HEK293 (cell line): ENCODE measurements around the gene PHLPP2.

Experiments used
- CTCF ChIA-PET: fragments of 350-600 bp; formaldehyde crosslinking; extraction: SDS; loops from one replicate; lab custom pipeline; 2021; ENCODE audit warnings: antibody characterized with exemption; lab: Yijun Ruan, JAX
- POLR2A ChIA-PET: fragments of 300-600 bp; formaldehyde crosslinking; extraction: SDS; loops from one replicate; lab custom pipeline; 2020; ENCODE audit warnings: antibody characterized with exemption, inconsistent platforms; lab: Yijun Ruan, JAX
- H3K27ac ChIP-seq: fragments of 200-500 bp; sonication (Bioruptor generic); 2 replicates; pipeline ENCODE4 v1.5.1; 2014; ENCODE audit warnings: low read depth, low read length, control low read depth, inconsistent platforms; ENCODE audit errors: extremely low read depth
- H3K36me3 ChIP-seq, 2 experiments: fragments of 200-500 bp in 1 of 2; sonication (Bioruptor generic) in 1 of 2; 1 replicate in 1 of 2; 2 replicates in 1 of 2; pipeline ENCODE4 v1.5.1; 2014 to 2017; ENCODE audit warnings: inconsistent platforms in 2 of 2, low read length in 2 of 2; ENCODE audit not compliant: control insufficient read depth in 2 of 2, insufficient read depth in 1 of 2
- H3K4me1 ChIP-seq: fragments of 200-500 bp; sonication (Bioruptor generic); 2 replicates; pipeline ENCODE4 v1.5.1; 2014; ENCODE audit warnings: mild to moderate bottlenecking, low read length, inconsistent platforms; ENCODE audit not compliant: control insufficient read depth, insufficient read depth
- H3K4me3 ChIP-seq: 2 replicates; pipeline ENCODE4 v1.5.1; 2011; ENCODE audit warnings: low read depth, mild to moderate bottlenecking, control low read depth, low read length, moderate library complexity
- H3K9me3 ChIP-seq: fragments of 200-500 bp; sonication (Bioruptor generic); 2 replicates; pipeline ENCODE4 v1.5.1; 2014; ENCODE audit warnings: low read depth, low read length, inconsistent platforms; ENCODE audit not compliant: control insufficient read depth, insufficient read depth
- HOXD13 ChIP-seq: sonication (generic); formaldehyde crosslinking; IDR thresholded peaks from 2 replicates; pipeline ENCODE4 v1.8.0; 2022; ENCODE audit warnings: missing genetic modification reagents, borderline replicate concordance
- KLF10 ChIP-seq: fragments of 450-650 bp; IDR thresholded peaks from 2 replicates; pipeline ENCODE4 v1.5.1; 2018; ENCODE audit warnings: missing biosample characterization, mild to moderate bottlenecking, missing genetic modification characterization
- OVOL3 ChIP-seq: fragments of 450-650 bp; formaldehyde crosslinking; IDR thresholded peaks from 2 replicates; pipeline ENCODE4 v1.5.1; 2016; ENCODE audit warnings: missing biosample characterization, missing genetic modification characterization
- PRDM4 ChIP-seq: fragments of 450-650 bp; formaldehyde crosslinking; IDR thresholded peaks from 2 replicates; pipeline ENCODE4 v1.5.1; 2017; ENCODE audit warnings: missing biosample characterization, missing genetic modification characterization
- SCRT2 ChIP-seq: fragments of 450-650 bp; formaldehyde crosslinking; IDR thresholded peaks from 2 replicates; pipeline ENCODE4 v1.5.1; 2016; ENCODE audit warnings: missing biosample characterization, missing genetic modification characterization
- ZFP41 ChIP-seq: fragments of 450-650 bp; formaldehyde crosslinking; IDR thresholded peaks from 2 replicates; pipeline ENCODE4 v1.5.1; 2016; ENCODE audit warnings: missing biosample characterization, missing genetic modification characterization, borderline replicate concordance
- ZNF292 ChIP-seq: fragments of 450-650 bp; formaldehyde crosslinking; IDR thresholded peaks from 2 replicates; pipeline ENCODE4 v1.5.1; 2016; ENCODE audit warnings: low read depth, missing biosample characterization, missing genetic modification characterization, borderline replicate concordance
- ZNF324 ChIP-seq: fragments of 450-650 bp; formaldehyde crosslinking; IDR thresholded peaks from 2 replicates; pipeline ENCODE4 v1.5.1; 2016; ENCODE audit warnings: missing biosample characterization, missing genetic modification characterization
- ZNF473 ChIP-seq: fragments of 450-650 bp; formaldehyde crosslinking; IDR thresholded peaks from 2 replicates; pipeline ENCODE4 v1.5.1; 2017; ENCODE audit warnings: missing biosample characterization, missing genetic modification characterization
- ZNF530 ChIP-seq: fragments of 450-650 bp; formaldehyde crosslinking; IDR thresholded peaks from 2 replicates; pipeline ENCODE4 v1.5.1; 2016; ENCODE audit warnings: low read depth, missing biosample characterization, missing genetic modification characterization
- ZNF558 ChIP-seq: fragments of 450-650 bp; formaldehyde crosslinking; IDR thresholded peaks from 2 replicates; pipeline ENCODE4 v1.5.1; 2016; ENCODE audit warnings: missing biosample characterization, missing genetic modification characterization
- ZNF624 ChIP-seq: fragments of 450-650 bp; formaldehyde crosslinking; IDR thresholded peaks from 2 replicates; pipeline ENCODE4 v1.5.1; 2017; ENCODE audit warnings: missing biosample characterization, missing genetic modification characterization
- ZNF626 ChIP-seq: fragments of 450-650 bp; sonication (Bioruptor Pico); formaldehyde crosslinking; IDR thresholded peaks from 2 replicates; pipeline ENCODE4 v1.5.1; 2018; ENCODE audit warnings: missing biosample characterization, missing genetic modification characterization, inconsistent platforms
- ZNF664 ChIP-seq: fragments of 450-650 bp; formaldehyde crosslinking; IDR thresholded peaks from 2 replicates; pipeline ENCODE4 v1.5.1; 2016; ENCODE audit warnings: missing biosample characterization, missing genetic modification characterization
- TF ChIP-seq, protein P1 (sequence below): fragments of 450-650 bp; formaldehyde crosslinking; IDR thresholded peaks from 2 replicates; pipeline ENCODE4 v1.5.1; 2017; ENCODE audit warnings: missing biosample characterization, mild to moderate bottlenecking, missing genetic modification characterization, moderate library complexity
- TF ChIP-seq, protein P2 (sequence below): fragments of 450-650 bp; formaldehyde crosslinking; IDR thresholded peaks from 2 replicates; pipeline ENCODE4 v1.5.1; 2016; ENCODE audit warnings: missing biosample characterization, missing genetic modification characterization
- TF ChIP-seq, protein P3 (sequence below): fragments of 450-650 bp; formaldehyde crosslinking; conservative IDR thresholded peaks from 2 replicates; pipeline ENCODE4 v1.5.1; 2016; ENCODE audit warnings: low read depth, missing biosample characterization, missing genetic modification characterization
- TF ChIP-seq, protein P4 (sequence below): fragments of 450-650 bp; formaldehyde crosslinking; IDR thresholded peaks from 2 replicates; pipeline ENCODE4 v1.5.1; 2016; ENCODE audit warnings: missing biosample characterization, missing genetic modification characterization
- TF ChIP-seq, protein P5 (sequence below): fragments of 450-650 bp; formaldehyde crosslinking; IDR thresholded peaks from 2 replicates; pipeline ENCODE4 v1.5.1; 2016; ENCODE audit warnings: missing biosample characterization, missing genetic modification characterization
- TF ChIP-seq, protein P6 (sequence below): fragments of 450-650 bp; formaldehyde crosslinking; IDR thresholded peaks from 2 replicates; pipeline ENCODE4 v1.5.1; 2016; ENCODE audit warnings: missing biosample characterization, missing genetic modification characterization

Gene PHLPP2

DNA sequence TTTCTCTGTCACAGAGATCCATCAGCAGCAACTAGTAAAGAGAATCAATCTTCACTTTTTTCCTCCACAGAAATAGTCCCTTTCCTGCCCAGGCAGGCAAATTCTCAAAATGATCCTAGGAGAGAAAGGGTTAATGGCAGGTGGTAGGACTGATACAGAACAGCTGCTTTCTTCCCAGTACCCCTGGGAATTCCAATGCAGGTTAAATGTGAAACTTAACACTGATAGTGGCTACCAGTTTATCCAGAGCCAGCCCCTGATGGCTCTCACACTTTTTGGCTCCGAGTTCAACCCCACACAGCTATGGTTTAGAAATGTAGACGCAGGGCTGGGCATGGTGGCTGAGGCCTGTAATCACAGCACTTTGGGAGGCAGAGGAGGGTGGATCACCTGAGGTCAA is 76.3 kb downstream of the PHLPP2 start:
- H3K36me3 ChIP-seq = peaks cover 6 to 62% of the 10 kb centered on the region in 2 experiments; a peak in 2 of 3 replicates
- H3K27ac ChIP-seq = no peak overlapping the region

More for the DNA sequence above, 76.3 kb downstream of the PHLPP2 start:
- Histone ChIP-seq H3K4me1 (no peaks in the 10 kb centered on the region), H3K9me3 (no peaks in the 10 kb centered on the region), H3K4me3 (no peak overlapping the region)
- ChIA-PET CTCF (interaction anchor here (0.6 to 1.3 kb wide), 3 partner anchors 37 to 1056 kb away, joined by 3 to 7 read pairs (median 3); no protein-coding TSS in a partner anchor), POLR2A (no interaction called here)
- TF ChIP-seq, protein P1, sequence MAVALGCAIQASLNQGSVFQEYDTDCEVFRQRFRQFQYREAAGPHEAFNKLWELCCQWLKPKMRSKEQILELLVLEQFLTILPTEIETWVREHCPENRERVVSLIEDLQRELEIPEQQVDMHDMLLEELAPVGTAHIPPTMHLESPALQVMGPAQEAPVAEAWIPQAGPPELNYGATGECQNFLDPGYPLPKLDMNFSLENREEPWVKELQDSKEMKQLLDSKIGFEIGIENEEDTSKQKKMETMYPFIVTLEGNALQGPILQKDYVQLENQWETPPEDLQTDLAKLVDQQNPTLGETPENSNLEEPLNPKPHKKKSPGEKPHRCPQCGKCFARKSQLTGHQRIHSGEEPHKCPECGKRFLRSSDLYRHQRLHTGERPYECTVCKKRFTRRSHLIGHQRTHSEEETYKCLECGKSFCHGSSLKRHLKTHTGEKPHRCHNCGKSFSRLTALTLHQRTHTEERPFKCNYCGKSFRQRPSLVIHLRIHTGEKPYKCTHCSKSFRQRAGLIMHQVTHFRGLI (tag by site-specific recombination) = no peak
- no peak for TF ChIP-seq ZNF324 (tag by site-specific recombination)
- no peak for TF ChIP-seq ZNF473 (tag by site-specific recombination)
- no peak for TF ChIP-seq ZNF664 (tag by site-specific recombination)
- no peak for TF ChIP-seq OVOL3
- no peak for TF ChIP-seq SCRT2
- TF ChIP-seq, protein P2, sequence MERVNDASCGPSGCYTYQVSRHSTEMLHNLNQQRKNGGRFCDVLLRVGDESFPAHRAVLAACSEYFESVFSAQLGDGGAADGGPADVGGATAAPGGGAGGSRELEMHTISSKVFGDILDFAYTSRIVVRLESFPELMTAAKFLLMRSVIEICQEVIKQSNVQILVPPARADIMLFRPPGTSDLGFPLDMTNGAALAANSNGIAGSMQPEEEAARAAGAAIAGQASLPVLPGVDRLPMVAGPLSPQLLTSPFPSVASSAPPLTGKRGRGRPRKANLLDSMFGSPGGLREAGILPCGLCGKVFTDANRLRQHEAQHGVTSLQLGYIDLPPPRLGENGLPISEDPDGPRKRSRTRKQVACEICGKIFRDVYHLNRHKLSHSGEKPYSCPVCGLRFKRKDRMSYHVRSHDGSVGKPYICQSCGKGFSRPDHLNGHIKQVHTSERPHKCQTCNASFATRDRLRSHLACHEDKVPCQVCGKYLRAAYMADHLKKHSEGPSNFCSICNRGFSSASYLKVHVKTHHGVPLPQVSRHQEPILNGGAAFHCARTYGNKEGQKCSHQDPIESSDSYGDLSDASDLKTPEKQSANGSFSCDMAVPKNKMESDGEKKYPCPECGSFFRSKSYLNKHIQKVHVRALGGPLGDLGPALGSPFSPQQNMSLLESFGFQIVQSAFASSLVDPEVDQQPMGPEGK (tag by site-specific recombination) = no peak
- no peak for TF ChIP-seq ZFP41
- TF ChIP-seq ZNF292 (tag by site-specific recombination) = no peak
- no peak for TF ChIP-seq ZNF558 (tag by site-specific recombination)
- TF ChIP-seq HOXD13 (CRISPR knock-in tag) = no peak
- TF ChIP-seq, protein P3, sequence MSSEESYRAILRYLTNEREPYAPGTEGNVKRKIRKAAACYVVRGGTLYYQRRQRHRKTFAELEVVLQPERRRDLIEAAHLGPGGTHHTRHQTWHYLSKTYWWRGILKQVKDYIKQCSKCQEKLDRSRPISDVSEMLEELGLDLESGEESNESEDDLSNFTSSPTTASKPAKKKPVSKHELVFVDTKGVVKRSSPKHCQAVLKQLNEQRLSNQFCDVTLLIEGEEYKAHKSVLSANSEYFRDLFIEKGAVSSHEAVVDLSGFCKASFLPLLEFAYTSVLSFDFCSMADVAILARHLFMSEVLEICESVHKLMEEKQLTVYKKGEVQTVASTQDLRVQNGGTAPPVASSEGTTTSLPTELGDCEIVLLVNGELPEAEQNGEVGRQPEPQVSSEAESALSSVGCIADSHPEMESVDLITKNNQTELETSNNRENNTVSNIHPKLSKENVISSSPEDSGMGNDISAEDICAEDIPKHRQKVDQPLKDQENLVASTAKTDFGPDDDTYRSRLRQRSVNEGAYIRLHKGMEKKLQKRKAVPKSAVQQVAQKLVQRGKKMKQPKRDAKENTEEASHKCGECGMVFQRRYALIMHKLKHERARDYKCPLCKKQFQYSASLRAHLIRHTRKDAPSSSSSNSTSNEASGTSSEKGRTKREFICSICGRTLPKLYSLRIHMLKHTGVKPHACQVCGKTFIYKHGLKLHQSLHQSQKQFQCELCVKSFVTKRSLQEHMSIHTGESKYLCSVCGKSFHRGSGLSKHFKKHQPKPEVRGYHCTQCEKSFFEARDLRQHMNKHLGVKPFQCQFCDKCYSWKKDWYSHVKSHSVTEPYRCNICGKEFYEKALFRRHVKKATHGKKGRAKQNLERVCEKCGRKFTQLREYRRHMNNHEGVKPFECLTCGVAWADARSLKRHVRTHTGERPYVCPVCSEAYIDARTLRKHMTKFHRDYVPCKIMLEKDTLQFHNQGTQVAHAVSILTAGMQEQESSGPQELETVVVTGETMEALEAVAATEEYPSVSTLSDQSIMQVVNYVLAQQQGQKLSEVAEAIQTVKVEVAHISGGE = no peak
- TF ChIP-seq KLF10 (tag by site-specific recombination) = no peak
- no peak for TF ChIP-seq ZNF624 (tag by site-specific recombination)
- TF ChIP-seq, protein P4, sequence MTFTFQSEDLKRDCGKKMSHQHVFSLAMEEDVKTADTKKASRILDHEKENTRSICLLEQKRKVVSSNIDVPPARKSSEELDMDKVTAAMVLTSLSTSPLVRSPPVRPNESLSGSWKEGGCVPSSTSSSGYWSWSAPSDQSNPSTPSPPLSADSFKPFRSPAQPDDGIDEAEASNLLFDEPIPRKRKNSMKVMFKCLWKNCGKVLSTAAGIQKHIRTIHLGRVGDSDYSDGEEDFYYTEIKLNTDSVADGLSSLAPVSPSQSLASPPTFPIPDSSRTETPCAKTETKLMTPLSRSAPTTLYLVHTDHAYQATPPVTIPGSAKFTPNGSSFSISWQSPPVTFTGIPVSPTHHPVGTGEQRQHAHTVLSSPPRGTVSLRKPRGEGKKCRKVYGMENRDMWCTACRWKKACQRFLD (tag by site-specific recombination) = no peak
- TF ChIP-seq ZNF626 (tag by site-specific recombination) = no peak
- TF ChIP-seq PRDM4 (tag by site-specific recombination) = no peak
- TF ChIP-seq, protein P5, sequence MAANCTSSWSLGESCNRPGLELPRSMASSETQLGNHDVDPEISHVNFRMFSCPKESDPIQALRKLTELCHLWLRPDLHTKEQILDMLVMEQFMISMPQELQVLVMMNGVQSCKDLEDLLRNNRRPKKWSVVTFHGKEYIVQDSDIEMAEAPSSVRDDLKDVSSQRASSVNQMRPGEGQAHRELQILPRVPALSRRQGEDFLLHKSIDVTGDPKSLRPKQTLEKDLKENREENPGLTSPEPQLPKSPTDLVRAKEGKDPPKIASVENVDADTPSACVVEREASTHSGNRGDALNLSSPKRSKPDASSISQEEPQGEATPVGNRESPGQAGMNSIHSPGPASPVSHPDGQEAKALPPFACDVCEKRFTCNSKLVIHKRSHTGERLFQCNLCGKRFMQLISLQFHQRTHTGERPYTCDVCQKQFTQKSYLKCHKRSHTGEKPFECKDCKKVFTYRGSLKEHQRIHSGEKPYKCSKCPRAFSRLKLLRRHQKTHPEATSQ (tag by site-specific recombination) = no peak
- TF ChIP-seq, protein P6, sequence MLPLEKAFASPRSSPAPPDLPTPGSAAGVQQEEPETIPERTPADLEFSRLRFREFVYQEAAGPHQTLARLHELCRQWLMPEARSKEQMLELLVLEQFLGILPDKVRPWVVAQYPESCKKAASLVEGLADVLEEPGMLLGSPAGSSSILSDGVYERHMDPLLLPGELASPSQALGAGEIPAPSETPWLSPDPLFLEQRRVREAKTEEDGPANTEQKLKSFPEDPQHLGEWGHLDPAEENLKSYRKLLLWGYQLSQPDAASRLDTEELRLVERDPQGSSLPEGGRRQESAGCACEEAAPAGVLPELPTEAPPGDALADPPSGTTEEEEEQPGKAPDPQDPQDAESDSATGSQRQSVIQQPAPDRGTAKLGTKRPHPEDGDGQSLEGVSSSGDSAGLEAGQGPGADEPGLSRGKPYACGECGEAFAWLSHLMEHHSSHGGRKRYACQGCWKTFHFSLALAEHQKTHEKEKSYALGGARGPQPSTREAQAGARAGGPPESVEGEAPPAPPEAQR (tag by site-specific recombination) = no peak
- no peak for TF ChIP-seq ZNF530
- TF ChIP-seq, all 188 proteins: peak for 0
